Liver (tissue), 9 donors: ENCODE results near the gene BICRA. TPM values are rescaled to one million over a fixed set of nuclear protein-coding genes. Genes with fewer than 3 reads are reported as not detected.
A peak's percentile ranks its signal among the peaks of the same experiment; 100 is the strongest.

Experiments used
- DNase-seq: peaks from one replicate; pipeline ENCODE4 v3.0.0-alpha.2; 2017; ENCODE audit warnings: low spot score
- H3K27ac ChIP-seq, 2 donors: one replicate each; pipeline ENCODE4 v1.7.0; 2013; ENCODE audit warnings: inconsistent platforms in 2 of 2, low read length in 2 of 2, control low read depth in 1 of 2, low read depth in 1 of 2, mild to moderate bottlenecking in 1 of 2
- H3K27me3 ChIP-seq, 4 donors: one replicate each; pipeline versions ENCODE4 v1.6.1 to v1.7.0; 2013; ENCODE audit warnings: low read length in 3 of 4, inconsistent platforms in 1 of 4, mild to moderate bottlenecking in 1 of 4, moderate library complexity in 1 of 4; ENCODE audit not compliant: control insufficient read depth in 4 of 4, insufficient read depth in 4 of 4
- H3K36me3 ChIP-seq, 4 donors: one replicate each; pipeline versions ENCODE4 v1.6.1 to v1.7.0; 2013; ENCODE audit warnings: low read length in 3 of 4, mild to moderate bottlenecking in 3 of 4, low read depth in 1 of 4, moderate library complexity in 1 of 4; ENCODE audit not compliant: control insufficient read depth in 4 of 4, insufficient read depth in 3 of 4
- H3K4me1 ChIP-seq, 4 donors: one replicate each; pipeline versions ENCODE4 v1.6.1 to v1.7.0; 2013; ENCODE audit warnings: low read length in 3 of 4, mild to moderate bottlenecking in 3 of 4, moderate library complexity in 1 of 4; ENCODE audit not compliant: control insufficient read depth in 4 of 4, insufficient read depth in 4 of 4
- H3K4me3 ChIP-seq, 3 donors: one replicate each; pipeline versions ENCODE4 v1.6.1 to v1.7.0; 2013; ENCODE audit warnings: low read length in 3 of 3, control low read depth in 1 of 3, low read depth in 1 of 3, mild to moderate bottlenecking in 1 of 3
- H3K9ac ChIP-seq, 2 donors: one replicate each; pipeline ENCODE4 v1.7.0; 2013; ENCODE audit warnings: low read length in 2 of 2, mild to moderate bottlenecking in 2 of 2, moderate library complexity in 2 of 2, control low read depth in 1 of 2, low read depth in 1 of 2
- H3K9me3 ChIP-seq, 4 donors: one replicate each; pipeline versions ENCODE4 v1.6.1 to v1.7.0; 2013; ENCODE audit warnings: low read length in 3 of 4; ENCODE audit not compliant: control insufficient read depth in 4 of 4
- EGR1 ChIP-seq, 2 donors: IDR thresholded peaks; 2 replicates each; pipeline ENCODE4 v1.6.1; 2016 to 2018; ENCODE audit warnings: antibody characterized with exemption in 2 of 2, low read depth in 2 of 2
- FOXA1 ChIP-seq: IDR thresholded peaks from 2 replicates; pipeline ENCODE4 v1.6.1; 2016; ENCODE audit warnings: antibody characterized with exemption
- FOXA2 ChIP-seq: IDR thresholded peaks from 2 replicates; pipeline ENCODE4 v1.6.1; 2016; ENCODE audit warnings: antibody characterized with exemption
- GABPA ChIP-seq, 2 donors: IDR thresholded peaks in 1 of 2; conservative IDR thresholded peaks in 1 of 2; 2 replicates each; pipeline ENCODE4 v1.6.1; 2016; ENCODE audit warnings: antibody characterized with exemption in 2 of 2, mild to moderate bottlenecking in 1 of 2, moderate library complexity in 1 of 2
- HNF4A ChIP-seq, 2 donors: conservative IDR thresholded peaks; 2 replicates each; pipeline ENCODE4 v1.6.1; 2016; ENCODE audit warnings: antibody characterized with exemption in 2 of 2, mild to moderate bottlenecking in 2 of 2
- HNF4G ChIP-seq: IDR thresholded peaks from 2 replicates; pipeline ENCODE4 v1.6.1; 2016; ENCODE audit warnings: antibody characterized with exemption
- JUND ChIP-seq, 2 donors: IDR thresholded peaks; 2 replicates each; pipeline ENCODE4 v1.6.1; 2016; ENCODE audit warnings: antibody characterized with exemption in 2 of 2
- NR2F2 ChIP-seq: IDR thresholded peaks from 2 replicates; pipeline ENCODE4 v1.6.1; 2016; ENCODE audit warnings: antibody characterized with exemption
- RAD21 ChIP-seq, 2 donors: IDR thresholded peaks; 2 replicates each; pipeline ENCODE4 v1.6.1; 2016; ENCODE audit warnings: antibody characterized with exemption in 2 of 2, mild to moderate bottlenecking in 2 of 2
- RXRA ChIP-seq, 2 donors: IDR thresholded peaks; 2 replicates each; pipeline ENCODE4 v1.6.1; 2017 to 2018; ENCODE audit warnings: antibody characterized with exemption in 2 of 2, mild to moderate bottlenecking in 1 of 2
- SP1 ChIP-seq: IDR thresholded peaks from 2 replicates; pipeline ENCODE4 v1.6.1; 2018; ENCODE audit warnings: antibody characterized with exemption, mild to moderate bottlenecking
- TAF1 ChIP-seq: conservative IDR thresholded peaks from 2 replicates; pipeline ENCODE4 v1.6.1; 2016; ENCODE audit warnings: antibody characterized with exemption, mild to moderate bottlenecking
- YY1 ChIP-seq: IDR thresholded peaks from 2 replicates; pipeline ENCODE4 v1.6.1; 2016; ENCODE audit warnings: antibody characterized with exemption, mild to moderate bottlenecking
- WGBS: extraction: QIAGEN DNeasy Blood & Tissue Kit; methylation state at CpG from one replicate; pipeline ENCODE4 v1.1.7; 2013; 5-methylcytosine and 5-hydroxymethylcytosine counted together
- polyA plus RNA-seq, 2 donors: library from polyadenylated mRNA; stranded (reverse) in 1 of 2; unstranded in 1 of 2; fragments of 200-250 nt in 1 of 2; fragments of >200 nt in 1 of 2; fragmentation: Nextera tagmentation in 1 of 2; extraction: Ambion mirVana in 1 of 2; gene quantifications; one replicate each; pipeline versions ENCODE4 v1.2.1 to v1.2.3, GENCODE V29; 2013 to 2015
- total RNA-seq, 2 donors: library from RNA; depleted of rRNA; stranded (reverse); fragments of >200 nt; gene quantifications; one replicate each; pipeline ENCODE4 v1.2.3, GENCODE V29; 2014
- TF ChIP-seq, protein P1 (sequence below): IDR thresholded peaks from 2 replicates; pipeline ENCODE4 v1.6.1; 2016; ENCODE audit warnings: antibody characterized with exemption
- TF ChIP-seq, protein P2 (sequence below): IDR thresholded peaks from 2 replicates; pipeline ENCODE4 v1.6.1; 2016; ENCODE audit warnings: antibody characterized with exemption
- TF ChIP-seq, protein P3 (sequence below): IDR thresholded peaks from 2 replicates; pipeline ENCODE4 v1.6.1; 2016; ENCODE audit warnings: antibody characterized with exemption
- TF ChIP-seq, protein P4 (sequence below): fragments of 150-350 bp; IDR thresholded peaks from 2 replicates; pipeline ENCODE4 v1.5.1; 2017; ENCODE audit warnings: improper control_type of control experiment, low read depth, low read length; ENCODE audit not compliant: missing input control
- TF ChIP-seq, protein P5 (sequence below): IDR thresholded peaks from 2 replicates; pipeline ENCODE4 v1.6.1; 2016; ENCODE audit warnings: antibody characterized with exemption, mild to moderate bottlenecking
- donor health status: healthy.
- donor health status: healthy.
- donor health status: healthy.
- donor health status: healthy.
- donor health status: healthy.

BICRA gene
- total and polyA plus RNA-seq, 4 donors, result 0.63 to 8.9 (median 3.0) TPM

DNA sequence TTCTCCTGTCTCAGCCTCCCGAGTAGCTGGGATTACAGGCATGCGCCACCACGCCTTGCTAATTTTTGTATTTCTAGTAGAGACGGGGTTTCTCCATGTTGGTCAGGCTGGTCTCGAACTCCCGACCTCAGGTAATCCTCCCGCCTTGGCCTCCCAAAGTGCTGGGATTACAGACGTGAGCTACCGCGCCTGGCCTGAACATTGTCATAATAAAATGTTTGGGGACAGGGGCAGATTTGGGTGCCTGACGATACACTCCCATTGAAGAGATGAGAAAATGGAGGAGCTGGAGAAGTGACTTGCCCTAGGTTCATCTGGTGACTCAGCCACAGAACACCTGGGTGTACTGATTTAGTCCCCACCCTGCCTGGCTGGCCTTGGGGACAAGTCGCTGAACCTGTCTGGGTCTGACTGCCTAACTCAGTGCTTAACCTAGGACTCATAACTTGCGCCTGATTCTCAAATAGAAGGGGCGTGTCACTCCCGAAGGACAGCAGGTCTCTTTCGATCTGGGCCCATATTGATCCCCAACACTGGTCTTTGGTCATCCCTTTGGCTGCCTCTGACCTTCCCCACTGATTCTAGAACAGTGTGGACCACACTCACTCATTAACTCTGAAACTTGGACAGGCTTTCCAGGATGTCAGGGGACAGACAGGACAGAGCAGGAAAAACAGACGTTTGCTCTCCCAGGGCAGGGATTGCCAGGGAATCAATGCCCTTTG, 7.6 kb upstream of the BICRA start:
- peak; percentile 43 for DNase-seq
- H3K27me3 ChIP-seq, result no peaks in the 10 kb centered on the region
- H3K9me3 ChIP-seq, result no peaks in the 10 kb centered on the region
- H3K36me3 ChIP-seq, result no peaks in the 10 kb centered on the region
- H3K4me3 ChIP-seq, result peak overlapping the region in 1 of 3 donors; percentile 37
- TF ChIP-seq, protein P1, sequence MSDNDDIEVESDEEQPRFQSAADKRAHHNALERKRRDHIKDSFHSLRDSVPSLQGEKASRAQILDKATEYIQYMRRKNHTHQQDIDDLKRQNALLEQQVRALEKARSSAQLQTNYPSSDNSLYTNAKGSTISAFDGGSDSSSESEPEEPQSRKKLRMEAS, result peak; percentile 81
- TF ChIP-seq FOXA2 (peak; percentile 43), SP1 (peak; percentile 89), RAD21 (IDR thresholded peaks at IDR 0.05) (peak in 1 of 2 donors; percentile 34), GABPA (IDR thresholded peaks at IDR 0.05 in 1 of 2, conservative IDR thresholded peaks at IDR 0.05 in 1 of 2) (no peak), FOXA1 (no peak), HNF4A (conservative IDR thresholded peaks at IDR 0.05) (peak; percentile 88 to 89), YY1 (peak; percentile 87), EGR1 (IDR thresholded peaks at IDR 0.05; ENCODE audit: low read depth in 2 of 2) (no peak), JUND (IDR thresholded peaks at IDR 0.05) (peak in 1 of 2 donors; percentile 40), TAF1 (peak; percentile 41), NR2F2 (peak; percentile 10), HNF4G (peak; percentile 46), RXRA (IDR thresholded peaks at IDR 0.05) (peak; percentile 63 to 87)
- TF ChIP-seq, protein P2, sequence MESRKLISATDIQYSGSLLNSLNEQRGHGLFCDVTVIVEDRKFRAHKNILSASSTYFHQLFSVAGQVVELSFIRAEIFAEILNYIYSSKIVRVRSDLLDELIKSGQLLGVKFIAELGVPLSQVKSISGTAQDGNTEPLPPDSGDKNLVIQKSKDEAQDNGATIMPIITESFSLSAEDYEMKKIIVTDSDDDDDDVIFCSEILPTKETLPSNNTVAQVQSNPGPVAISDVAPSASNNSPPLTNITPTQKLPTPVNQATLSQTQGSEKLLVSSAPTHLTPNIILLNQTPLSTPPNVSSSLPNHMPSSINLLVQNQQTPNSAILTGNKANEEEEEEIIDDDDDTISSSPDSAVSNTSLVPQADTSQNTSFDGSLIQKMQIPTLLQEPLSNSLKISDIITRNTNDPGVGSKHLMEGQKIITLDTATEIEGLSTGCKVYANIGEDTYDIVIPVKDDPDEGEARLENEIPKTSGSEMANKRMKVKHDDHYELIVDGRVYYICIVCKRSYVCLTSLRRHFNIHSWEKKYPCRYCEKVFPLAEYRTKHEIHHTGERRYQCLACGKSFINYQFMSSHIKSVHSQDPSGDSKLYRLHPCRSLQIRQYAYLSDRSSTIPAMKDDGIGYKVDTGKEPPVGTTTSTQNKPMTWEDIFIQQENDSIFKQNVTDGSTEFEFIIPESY, result peak; percentile 83
- TF ChIP-seq, protein P3, sequence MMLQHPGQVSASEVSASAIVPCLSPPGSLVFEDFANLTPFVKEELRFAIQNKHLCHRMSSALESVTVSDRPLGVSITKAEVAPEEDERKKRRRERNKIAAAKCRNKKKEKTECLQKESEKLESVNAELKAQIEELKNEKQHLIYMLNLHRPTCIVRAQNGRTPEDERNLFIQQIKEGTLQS, result peak; percentile 11
- TF ChIP-seq, protein P4, sequence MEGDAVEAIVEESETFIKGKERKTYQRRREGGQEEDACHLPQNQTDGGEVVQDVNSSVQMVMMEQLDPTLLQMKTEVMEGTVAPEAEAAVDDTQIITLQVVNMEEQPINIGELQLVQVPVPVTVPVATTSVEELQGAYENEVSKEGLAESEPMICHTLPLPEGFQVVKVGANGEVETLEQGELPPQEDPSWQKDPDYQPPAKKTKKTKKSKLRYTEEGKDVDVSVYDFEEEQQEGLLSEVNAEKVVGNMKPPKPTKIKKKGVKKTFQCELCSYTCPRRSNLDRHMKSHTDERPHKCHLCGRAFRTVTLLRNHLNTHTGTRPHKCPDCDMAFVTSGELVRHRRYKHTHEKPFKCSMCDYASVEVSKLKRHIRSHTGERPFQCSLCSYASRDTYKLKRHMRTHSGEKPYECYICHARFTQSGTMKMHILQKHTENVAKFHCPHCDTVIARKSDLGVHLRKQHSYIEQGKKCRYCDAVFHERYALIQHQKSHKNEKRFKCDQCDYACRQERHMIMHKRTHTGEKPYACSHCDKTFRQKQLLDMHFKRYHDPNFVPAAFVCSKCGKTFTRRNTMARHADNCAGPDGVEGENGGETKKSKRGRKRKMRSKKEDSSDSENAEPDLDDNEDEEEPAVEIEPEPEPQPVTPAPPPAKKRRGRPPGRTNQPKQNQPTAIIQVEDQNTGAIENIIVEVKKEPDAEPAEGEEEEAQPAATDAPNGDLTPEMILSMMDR, result no peak
- TF ChIP-seq, protein P5, sequence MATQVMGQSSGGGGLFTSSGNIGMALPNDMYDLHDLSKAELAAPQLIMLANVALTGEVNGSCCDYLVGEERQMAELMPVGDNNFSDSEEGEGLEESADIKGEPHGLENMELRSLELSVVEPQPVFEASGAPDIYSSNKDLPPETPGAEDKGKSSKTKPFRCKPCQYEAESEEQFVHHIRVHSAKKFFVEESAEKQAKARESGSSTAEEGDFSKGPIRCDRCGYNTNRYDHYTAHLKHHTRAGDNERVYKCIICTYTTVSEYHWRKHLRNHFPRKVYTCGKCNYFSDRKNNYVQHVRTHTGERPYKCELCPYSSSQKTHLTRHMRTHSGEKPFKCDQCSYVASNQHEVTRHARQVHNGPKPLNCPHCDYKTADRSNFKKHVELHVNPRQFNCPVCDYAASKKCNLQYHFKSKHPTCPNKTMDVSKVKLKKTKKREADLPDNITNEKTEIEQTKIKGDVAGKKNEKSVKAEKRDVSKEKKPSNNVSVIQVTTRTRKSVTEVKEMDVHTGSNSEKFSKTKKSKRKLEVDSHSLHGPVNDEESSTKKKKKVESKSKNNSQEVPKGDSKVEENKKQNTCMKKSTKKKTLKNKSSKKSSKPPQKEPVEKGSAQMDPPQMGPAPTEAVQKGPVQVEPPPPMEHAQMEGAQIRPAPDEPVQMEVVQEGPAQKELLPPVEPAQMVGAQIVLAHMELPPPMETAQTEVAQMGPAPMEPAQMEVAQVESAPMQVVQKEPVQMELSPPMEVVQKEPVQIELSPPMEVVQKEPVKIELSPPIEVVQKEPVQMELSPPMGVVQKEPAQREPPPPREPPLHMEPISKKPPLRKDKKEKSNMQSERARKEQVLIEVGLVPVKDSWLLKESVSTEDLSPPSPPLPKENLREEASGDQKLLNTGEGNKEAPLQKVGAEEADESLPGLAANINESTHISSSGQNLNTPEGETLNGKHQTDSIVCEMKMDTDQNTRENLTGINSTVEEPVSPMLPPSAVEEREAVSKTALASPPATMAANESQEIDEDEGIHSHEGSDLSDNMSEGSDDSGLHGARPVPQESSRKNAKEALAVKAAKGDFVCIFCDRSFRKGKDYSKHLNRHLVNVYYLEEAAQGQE, result peak; percentile 77
- no peak overlapping the region for H3K9ac ChIP-seq
- H3K27ac ChIP-seq, result peak overlapping the region; percentile 84 to 88
- WGBS, result 34% methylated on average over 17 of the region's 17 CpGs
- H3K4me1 ChIP-seq, result peaks cover 3 to 32% (median 15%) of the 10 kb centered on the region in 4 donors
